Uterus (tissue), 2 donors: ENCODE measurements around the gene ZNF148.

ENCODE experiments used
- CTCF ChIP-seq, 4 experiments: fragments of 200-600 bp in 2 of 4; fragments of 450-650 bp in 2 of 4; sonication (generic) in 2 of 4; IDR thresholded peaks; one replicate each; pipeline ENCODE4 v1.5.1; 2016 to 2019; ENCODE audit warnings: antibody characterized with exemption in 4 of 4, mild to moderate bottlenecking in 2 of 4, moderate library complexity in 1 of 4
- POLR2A ChIP-seq, 2 donors: fragments of 450-650 bp; IDR thresholded peaks; one replicate each; pipeline ENCODE4 v1.6.1; 2016; ENCODE audit warnings: antibody characterized with exemption in 2 of 2, mild to moderate bottlenecking in 1 of 2, moderate library complexity in 1 of 2

DNA sequence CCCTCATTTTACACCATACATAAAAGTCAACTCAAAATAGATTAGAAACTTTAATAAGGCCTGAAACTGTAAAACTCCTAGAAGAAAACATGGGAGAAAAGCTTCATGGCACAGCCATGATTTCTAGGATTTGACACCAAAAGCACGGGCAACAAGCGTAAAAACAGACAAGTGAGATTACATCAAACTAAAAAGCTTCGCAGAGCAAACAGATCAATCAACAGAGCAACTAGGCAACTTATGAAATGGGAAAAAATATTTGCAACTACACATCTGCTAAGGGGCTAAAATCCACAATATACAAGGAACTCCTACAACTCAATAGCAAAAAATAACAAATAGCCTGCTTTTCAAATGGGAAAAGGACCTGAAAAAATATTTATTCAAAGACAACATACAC, 26.1 kb downstream of the ZNF148 start:
- TF ChIP-seq POLR2A (IDR thresholded peaks at IDR 0.05), result no peak
- TF ChIP-seq CTCF (IDR thresholded peaks at IDR 0.05), result no peak
